HG03280 (cell line): Measurements from ENCODE around the gene ULBP1.
"Not testable (repeated sequence)": the region's sequence is repeated elsewhere in the genome, so short reads cannot be mapped to it uniquely, and the experiment has no call there.

Experiments
- ATAC-seq: cut with Tn5 transposase; IDR thresholded peaks from one replicate; pipeline ENCODE4 v1.9.1; 2021; ENCODE audit warnings: mild to moderate bottlenecking, moderate library complexity; ENCODE audit not compliant: unreplicated experiment

ULBP1 gene

DNA sequence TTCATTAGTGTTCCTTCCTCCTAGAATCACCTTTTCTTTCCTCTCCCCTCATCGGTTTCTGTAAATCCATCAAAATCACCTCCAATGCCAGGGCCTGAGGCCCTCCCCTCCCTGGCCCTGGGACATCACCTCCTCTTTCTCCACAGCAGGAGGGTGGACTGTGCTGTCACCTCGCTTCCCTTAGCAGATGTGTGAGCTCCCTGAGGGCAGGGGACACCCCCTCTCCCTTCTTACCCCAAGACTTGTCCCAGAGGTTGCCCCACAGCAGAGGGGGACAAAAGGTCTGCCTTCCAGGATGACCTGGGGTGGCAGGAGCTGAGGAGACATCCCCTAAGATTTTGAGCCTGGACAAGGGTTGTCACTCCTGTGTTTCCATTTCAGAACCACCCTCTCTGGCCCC is 5.9 kb downstream of the ULBP1 start:
- ATAC-seq: no peak

- ATAC-seq: not testable (repeated sequence)
Observed at GRCh38 chr6:149974394-149974793, 10.7 kb downstream of the ULBP1 start.

- ATAC-seq: no peak
Observed at GRCh38 chr6:149974825-149975224, 11.1 kb downstream of the ULBP1 start.

GRCh38 chr6:149975400-149975799 is 11.7 kb downstream of the ULBP1 start:
- ATAC-seq: no peak

GRCh38 chr6:149977221-149977620 is 13.5 kb downstream of the ULBP1 start:
- no peak for ATAC-seq

DNA sequence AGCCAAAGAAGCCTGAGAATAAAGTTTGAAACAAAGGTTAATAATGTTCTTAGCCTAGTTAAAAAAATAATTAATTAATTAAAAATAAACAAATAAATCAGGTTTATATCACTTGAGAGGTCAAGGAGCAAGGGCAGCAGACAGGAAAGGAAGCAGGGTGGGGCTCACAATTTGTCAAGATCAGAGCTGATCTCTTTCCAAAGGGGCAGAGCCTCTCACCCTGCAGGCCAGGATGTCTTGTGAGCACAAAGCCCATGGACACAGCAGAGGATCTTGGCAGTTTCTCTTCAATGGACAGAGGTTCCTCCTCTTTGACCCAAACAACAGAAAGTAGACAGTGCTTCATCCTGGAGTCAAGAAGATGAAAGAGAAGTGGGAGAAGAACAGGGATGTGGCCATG is 14.9 kb downstream of the ULBP1 start:
- no peak for ATAC-seq

DNA sequence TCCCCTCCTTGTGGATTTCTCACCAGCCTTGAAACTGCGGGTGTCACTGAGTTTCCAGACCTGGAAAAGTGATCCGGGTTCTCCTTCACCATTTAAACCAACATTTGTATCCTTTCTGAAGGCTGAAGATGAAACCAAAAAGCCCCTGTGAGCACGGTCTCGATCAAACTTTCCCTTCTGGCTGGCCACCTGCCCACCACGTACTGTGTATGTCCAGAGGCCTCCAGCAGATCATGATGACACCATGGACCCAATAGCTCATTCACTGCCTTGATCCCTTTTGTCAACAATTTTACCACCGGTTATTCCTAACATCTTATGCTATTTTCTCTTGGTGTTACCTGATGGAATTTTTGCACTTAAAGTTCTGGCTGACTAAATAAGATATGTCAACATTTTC is 15.6 kb downstream of the ULBP1 start:
- no peak for ATAC-seq

DNA sequence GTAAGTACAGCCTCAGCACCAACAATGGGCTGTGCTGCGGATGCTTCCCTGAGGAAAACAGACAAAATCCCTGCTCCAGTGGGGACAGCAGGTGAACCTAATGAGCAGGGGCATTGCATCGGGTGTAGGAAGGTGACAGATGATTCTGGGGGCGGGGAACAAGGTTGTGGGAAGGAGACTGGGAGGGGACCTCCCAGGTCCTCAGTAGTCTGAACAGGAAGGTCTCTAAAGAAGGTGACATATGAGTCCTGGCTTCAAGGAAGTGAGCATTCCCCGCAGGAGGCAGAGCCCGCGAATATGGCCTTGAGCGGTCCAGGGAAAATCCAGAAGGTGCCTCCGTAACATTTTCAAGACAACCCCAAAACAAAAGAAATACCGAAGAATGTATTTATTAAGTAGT is 19.4 kb downstream of the ULBP1 start:
- ATAC-seq: no peak

- no peak for ATAC-seq
Observed at GRCh38 chr6:149984773-149985172, 21.0 kb downstream of the ULBP1 start.

DNA sequence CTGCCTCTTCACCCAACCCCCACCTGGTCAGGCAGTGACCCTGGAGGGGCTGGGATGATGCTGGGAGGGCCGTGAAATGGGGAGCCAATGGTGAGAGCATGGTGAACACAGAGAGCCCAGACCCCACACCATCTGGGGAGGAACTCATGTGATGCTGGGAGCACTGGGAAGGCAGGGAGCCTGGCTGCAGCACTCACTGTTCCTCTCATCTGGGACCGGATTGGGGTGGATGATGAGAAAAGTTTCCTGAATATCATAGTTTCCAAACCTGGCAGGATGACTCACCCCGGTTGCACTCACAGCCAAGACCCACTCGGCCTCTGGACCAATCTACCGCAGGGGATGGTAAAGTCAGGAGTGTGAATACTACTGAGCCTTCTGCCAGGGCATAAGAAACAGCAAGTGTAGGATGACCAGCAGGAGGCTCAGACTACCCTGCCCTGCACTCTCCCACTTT is 21.8 kb downstream of the ULBP1 start:
- ATAC-seq: no peak

DNA sequence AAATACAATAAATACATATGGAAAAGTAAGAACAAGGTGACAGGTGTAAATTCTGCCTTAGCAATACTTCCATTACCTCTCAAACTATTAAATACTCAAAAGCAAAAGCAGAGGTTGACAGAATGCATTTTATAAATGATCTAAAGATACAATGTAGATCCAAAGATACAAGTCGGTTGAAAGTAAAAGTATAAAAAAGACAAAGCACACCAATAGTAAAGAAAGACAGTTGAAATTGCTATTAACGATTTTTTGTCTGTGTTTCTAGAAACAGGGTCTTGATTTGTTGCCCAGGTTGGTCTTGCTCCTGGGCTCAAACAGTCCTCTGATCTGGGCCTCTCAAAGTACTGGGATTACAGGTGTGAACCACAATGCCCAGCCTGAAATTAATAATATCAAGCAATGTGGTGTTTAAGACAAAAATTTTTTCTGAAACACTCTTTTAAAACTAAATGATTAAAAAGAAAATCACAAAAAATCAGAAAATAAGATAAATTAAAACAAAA is 23.9 kb downstream of the ULBP1 start:
- no peak for ATAC-seq

GRCh38 chr6:149988550-149989346 is 25.0 kb downstream of the ULBP1 start:
- no peak for ATAC-seq

GRCh38 chr6:149990212-149990660 is 26.5 kb downstream of the ULBP1 start:
- ATAC-seq: no peak

DNA sequence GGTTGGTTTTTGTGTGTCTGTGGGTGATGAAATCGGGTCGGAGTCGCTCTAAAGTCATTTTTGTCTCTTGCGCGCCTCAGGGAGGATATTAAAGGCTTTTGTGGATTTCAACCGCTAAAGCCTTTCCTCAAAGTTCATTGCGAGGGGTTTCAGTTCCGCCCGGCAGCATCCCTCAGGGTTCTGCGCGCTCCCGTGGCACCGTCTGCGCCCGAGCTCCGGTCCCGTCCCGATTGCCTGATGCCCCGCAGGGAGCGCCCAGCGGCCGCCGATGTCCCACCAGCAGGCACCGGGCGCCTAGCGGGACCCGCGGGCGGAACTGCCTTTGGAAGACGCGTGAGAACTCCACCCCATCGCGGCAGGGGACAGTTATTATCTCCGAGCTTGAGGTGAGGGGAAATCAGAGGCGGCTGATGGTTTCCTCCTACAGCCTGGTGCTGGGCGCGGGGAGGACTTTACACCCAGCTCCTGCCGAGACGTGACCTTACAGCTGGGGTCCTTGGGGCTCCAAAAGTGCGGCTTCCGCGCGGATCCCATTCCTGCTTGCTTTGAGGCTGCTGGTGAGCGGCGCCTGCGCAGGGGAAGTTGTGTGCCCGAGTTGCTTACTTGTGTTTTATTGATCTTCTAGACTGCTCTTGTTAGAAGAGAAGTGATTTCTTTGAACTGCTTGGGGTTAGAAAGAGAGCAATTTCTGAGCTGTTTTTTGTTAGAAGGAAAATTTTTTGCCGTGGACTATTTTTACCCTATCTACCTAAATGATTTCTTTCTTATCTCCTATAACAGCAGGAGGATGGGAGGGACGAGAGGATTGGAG is 27.1 kb downstream of the ULBP1 start:
- no peak for ATAC-seq

DNA sequence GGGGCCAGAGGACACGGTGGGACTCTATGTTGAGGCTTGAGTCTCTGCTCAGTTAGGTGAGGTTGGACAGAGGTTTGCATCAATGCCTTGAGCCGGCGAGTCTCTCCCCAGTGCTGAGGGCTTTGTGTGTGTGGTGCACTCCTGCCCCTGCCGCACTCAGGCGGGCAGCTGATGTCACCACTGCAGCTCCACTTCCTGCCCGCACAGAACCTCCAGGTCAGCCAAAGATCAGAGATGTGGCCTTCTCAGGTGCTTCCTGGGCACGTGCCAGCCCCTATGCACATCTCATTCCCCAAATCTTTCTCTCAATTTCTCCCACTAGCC is 27.7 kb downstream of the ULBP1 start:
- ATAC-seq: not testable (repeated sequence)

DNA sequence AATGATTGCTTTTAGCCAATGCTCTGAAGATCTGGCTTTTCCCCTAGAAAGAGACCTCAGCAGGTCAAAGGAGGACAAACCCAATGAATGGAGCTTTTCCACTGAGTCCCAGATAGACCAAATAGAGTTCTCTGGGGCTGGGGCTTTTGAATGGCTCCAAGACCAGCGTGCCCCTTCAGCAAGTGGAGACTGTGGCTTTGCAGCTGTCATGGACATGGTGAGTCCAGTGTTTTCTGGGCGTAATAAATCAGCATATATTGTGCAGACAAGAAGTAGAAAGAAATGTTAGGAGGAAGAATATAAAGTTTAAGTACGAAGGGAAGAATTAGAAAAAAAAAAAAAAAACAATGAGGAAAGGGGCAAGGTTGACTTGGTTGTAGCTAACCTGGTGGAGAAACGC is 28.1 kb downstream of the ULBP1 start:
- no peak for ATAC-seq

GRCh38 chr6:149995235-149995750 is 31.6 kb downstream of the ULBP1 start:
- ATAC-seq: no peak

- no peak for ATAC-seq
Observed at GRCh38 chr6:149995971-149996370, 32.2 kb downstream of the ULBP1 start.

- ATAC-seq: no peak
Observed at GRCh38 chr6:149999636-150000035, 35.9 kb downstream of the ULBP1 start.

GRCh38 chr6:150001295-150002008 is 37.7 kb downstream of the ULBP1 start:
- ATAC-seq: no peak

DNA sequence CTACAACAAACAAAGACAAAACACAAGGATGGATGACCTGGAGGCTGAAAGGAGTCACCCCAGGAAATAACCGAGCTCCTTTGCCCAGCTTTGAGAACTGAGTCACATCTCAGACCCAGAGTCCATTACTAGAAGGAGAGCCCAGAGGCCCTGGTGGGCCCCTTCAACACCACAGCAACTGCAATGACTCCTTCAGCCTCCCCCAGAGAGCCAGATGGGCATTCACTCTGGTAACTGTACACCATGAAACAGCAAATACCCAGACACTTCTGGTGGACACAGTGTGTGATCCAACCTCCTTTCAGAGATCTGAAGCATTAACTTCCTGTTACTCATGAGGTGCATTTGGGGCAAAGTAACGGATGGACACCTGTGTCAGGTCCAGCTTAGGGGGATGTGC is 39.0 kb downstream of the ULBP1 start:
- ATAC-seq: no peak
